ENCODE data around the gene AHNAK.

Gene AHNAK

GRCh38 chr11:62399172-62399877 is 147.3 kb downstream of the AHNAK start:
- H3F3A ChIP-seq (ENCODE audit: insufficient read depth, low read length): no peaks in the 10 kb centered on the region
- no peak overlapping the region for H3K27ac ChIP-seq (ENCODE audit: low read depth, low read length, poor library complexity, severe bottlenecking)

GRCh38 chr11:62398011-62398994 is 148.3 kb downstream of the AHNAK start:
- Histone ChIP-seq H3K27ac (ENCODE audit: low read depth, low read length, poor library complexity, severe bottlenecking) (no peak overlapping the region), H3K27me3 (ENCODE audit: insufficient read depth, low read length) (no peaks in the 10 kb centered on the region), H3K36me3 (ENCODE audit: insufficient read depth, low read length) (no peaks in the 10 kb centered on the region), H3K9ac (ENCODE audit: low read length) (no peak overlapping the region), H3K9me3 (ENCODE audit: low read length) (no peaks in the 10 kb centered on the region), H2AFZ (ENCODE audit: low read length) (no peak overlapping the region), H3K4me2 (ENCODE audit: low read length) (no peak overlapping the region), H4K20me1 (ENCODE audit: insufficient read depth, low read length) (no peaks in the 10 kb centered on the region), H3K9me2 (ENCODE audit: low read depth, low read length) (no peaks in the 10 kb centered on the region), H3F3A (ENCODE audit: insufficient read depth, low read length) (no peaks in the 10 kb centered on the region), H3K4me3 (ENCODE audit: low read depth, low read length, poor library complexity, severe bottlenecking) (no peak overlapping the region), H3K4me1 (ENCODE audit: insufficient read depth, low read length, severe bottlenecking) (no peaks in the 10 kb centered on the region), H3K79me2 (ENCODE audit: insufficient read depth, low read length) (no peaks in the 10 kb centered on the region)
- TF ChIP-seq, protein P1, sequence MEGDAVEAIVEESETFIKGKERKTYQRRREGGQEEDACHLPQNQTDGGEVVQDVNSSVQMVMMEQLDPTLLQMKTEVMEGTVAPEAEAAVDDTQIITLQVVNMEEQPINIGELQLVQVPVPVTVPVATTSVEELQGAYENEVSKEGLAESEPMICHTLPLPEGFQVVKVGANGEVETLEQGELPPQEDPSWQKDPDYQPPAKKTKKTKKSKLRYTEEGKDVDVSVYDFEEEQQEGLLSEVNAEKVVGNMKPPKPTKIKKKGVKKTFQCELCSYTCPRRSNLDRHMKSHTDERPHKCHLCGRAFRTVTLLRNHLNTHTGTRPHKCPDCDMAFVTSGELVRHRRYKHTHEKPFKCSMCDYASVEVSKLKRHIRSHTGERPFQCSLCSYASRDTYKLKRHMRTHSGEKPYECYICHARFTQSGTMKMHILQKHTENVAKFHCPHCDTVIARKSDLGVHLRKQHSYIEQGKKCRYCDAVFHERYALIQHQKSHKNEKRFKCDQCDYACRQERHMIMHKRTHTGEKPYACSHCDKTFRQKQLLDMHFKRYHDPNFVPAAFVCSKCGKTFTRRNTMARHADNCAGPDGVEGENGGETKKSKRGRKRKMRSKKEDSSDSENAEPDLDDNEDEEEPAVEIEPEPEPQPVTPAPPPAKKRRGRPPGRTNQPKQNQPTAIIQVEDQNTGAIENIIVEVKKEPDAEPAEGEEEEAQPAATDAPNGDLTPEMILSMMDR (IDR thresholded peaks at IDR 0.05; ENCODE audit: low read length): no peak
- TF ChIP-seq EZH2 (IDR thresholded peaks at IDR 0.05; ENCODE audit: borderline replicate concordance, low read length): no peak

More at GRCh38 chr11:62399172-62399877, 147.3 kb downstream of the AHNAK start:
- Histone ChIP-seq H3K4me1 (ENCODE audit: insufficient read depth, low read length, severe bottlenecking) (no peaks in the 10 kb centered on the region), H3K9ac (ENCODE audit: low read length) (no peak overlapping the region), H3K9me3 (ENCODE audit: low read length) (no peaks in the 10 kb centered on the region), H3K4me2 (ENCODE audit: low read length) (no peak overlapping the region), H3K27me3 (ENCODE audit: insufficient read depth, low read length) (no peaks in the 10 kb centered on the region), H3K36me3 (ENCODE audit: insufficient read depth, low read length) (no peaks in the 10 kb centered on the region), H3K79me2 (ENCODE audit: insufficient read depth, low read length) (no peaks in the 10 kb centered on the region), H3K4me3 (ENCODE audit: low read depth, low read length, poor library complexity, severe bottlenecking) (no peak overlapping the region), H2AFZ (ENCODE audit: low read length) (no peak overlapping the region), H4K20me1 (ENCODE audit: insufficient read depth, low read length) (no peaks in the 10 kb centered on the region), H3K9me2 (ENCODE audit: low read depth, low read length) (no peaks in the 10 kb centered on the region)
- TF ChIP-seq EZH2 (IDR thresholded peaks at IDR 0.05; ENCODE audit: borderline replicate concordance, low read length): no peak
- TF ChIP-seq, protein P1 (IDR thresholded peaks at IDR 0.05; ENCODE audit: low read length): no peak

DNA sequence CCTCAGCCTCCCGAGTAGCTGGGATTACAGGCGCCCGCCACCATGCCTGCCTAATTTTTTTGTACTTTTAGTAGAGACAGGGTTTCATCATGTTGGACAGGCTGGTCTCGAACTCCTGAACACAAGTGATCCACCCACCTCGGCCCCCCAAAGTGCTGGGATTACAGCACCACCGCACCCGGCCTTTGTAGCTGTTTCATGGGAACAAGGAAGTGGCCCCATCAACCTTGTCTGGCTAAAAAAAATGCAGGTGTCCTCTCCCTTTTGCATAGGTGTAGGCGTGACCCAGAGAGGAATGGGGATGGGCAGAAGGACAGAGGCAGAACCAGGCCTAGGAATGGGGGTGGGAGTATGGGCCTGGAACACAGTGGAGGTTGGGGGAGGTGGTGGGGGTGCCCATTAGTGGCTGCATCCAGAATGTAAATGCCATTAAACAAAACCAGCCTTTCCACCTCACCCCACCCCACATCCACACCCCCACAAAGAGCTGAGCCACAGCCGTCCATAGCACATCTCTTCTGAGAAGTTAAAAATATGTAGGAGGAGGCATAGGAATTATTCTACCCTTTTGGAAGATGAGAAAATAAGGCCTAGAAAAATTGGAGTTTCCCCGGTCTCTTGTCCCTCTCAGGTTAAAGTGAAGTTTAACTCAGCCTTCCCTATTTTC is 150.6 kb downstream of the AHNAK start:
- H3K27ac ChIP-seq (ENCODE audit: low read depth, low read length, poor library complexity, severe bottlenecking): no peak overlapping the region
- no peaks in the 10 kb centered on the region for H3K36me3 ChIP-seq (ENCODE audit: insufficient read depth, low read length)
- no peaks in the 10 kb centered on the region for H3K9me3 ChIP-seq (ENCODE audit: low read length)
- no peaks in the 10 kb centered on the region for H3F3A ChIP-seq (ENCODE audit: insufficient read depth, low read length)
- H3K4me3 ChIP-seq (ENCODE audit: low read depth, low read length, poor library complexity, severe bottlenecking): no peak overlapping the region
- no peaks in the 10 kb centered on the region for H3K4me1 ChIP-seq (ENCODE audit: insufficient read depth, low read length, severe bottlenecking)
- H2AFZ ChIP-seq (ENCODE audit: low read length): no peak overlapping the region
- TF ChIP-seq EZH2 (IDR thresholded peaks at IDR 0.05; ENCODE audit: borderline replicate concordance, low read length): no peak
- TF ChIP-seq, protein P1 (IDR thresholded peaks at IDR 0.05; ENCODE audit: low read length): no peak
- no peak overlapping the region for H3K9ac ChIP-seq (ENCODE audit: low read length)
- no peaks in the 10 kb centered on the region for H3K79me2 ChIP-seq (ENCODE audit: insufficient read depth, low read length)
- no peak overlapping the region for H3K4me2 ChIP-seq (ENCODE audit: low read length)
- H3K9me2 ChIP-seq (ENCODE audit: low read depth, low read length): no peaks in the 10 kb centered on the region
- H4K20me1 ChIP-seq (ENCODE audit: insufficient read depth, low read length): no peaks in the 10 kb centered on the region
- H3K27me3 ChIP-seq (ENCODE audit: insufficient read depth, low read length): no peaks in the 10 kb centered on the region; the same call in 1 of the 2 replicates
